Lower leg skin (tissue), 3 donors: ENCODE measurements around the gene OR2A2.

Experiments used
- POLR2A ChIP-seq, 2 donors: fragments of 450-650 bp; IDR thresholded peaks; one replicate each; pipeline ENCODE4 v1.6.1; 2016 to 2017; ENCODE audit warnings: antibody characterized with exemption in 2 of 2, mild to moderate bottlenecking in 1 of 2, moderate library complexity in 1 of 2
- TF ChIP-seq, protein P1 (sequence below), 3 donors: fragments of 450-650 bp; IDR thresholded peaks; one replicate each; pipeline ENCODE4 v1.5.1; 2016; ENCODE audit warnings: antibody characterized with exemption in 3 of 3, mild to moderate bottlenecking in 3 of 3, moderate library complexity in 2 of 3

DNA sequence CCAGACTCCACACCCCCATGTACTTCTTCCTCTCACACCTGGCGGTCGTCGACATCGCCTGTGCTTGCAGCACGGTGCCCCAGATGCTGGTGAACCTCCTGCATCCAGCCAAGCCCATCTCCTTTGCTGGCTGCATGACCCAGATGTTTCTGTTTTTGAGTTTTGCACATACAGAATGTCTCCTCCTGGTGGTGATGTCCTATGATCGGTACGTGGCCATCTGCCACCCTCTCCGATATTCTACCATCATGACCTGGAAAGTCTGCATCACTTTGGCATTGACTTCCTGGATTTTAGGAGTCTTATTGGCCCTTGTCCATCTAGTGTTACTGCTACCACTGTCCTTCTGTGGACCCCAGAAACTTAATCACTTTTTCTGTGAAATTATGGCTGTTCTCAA lies 35.0 kb upstream of the OR2A2 start:
- TF ChIP-seq, protein P1, sequence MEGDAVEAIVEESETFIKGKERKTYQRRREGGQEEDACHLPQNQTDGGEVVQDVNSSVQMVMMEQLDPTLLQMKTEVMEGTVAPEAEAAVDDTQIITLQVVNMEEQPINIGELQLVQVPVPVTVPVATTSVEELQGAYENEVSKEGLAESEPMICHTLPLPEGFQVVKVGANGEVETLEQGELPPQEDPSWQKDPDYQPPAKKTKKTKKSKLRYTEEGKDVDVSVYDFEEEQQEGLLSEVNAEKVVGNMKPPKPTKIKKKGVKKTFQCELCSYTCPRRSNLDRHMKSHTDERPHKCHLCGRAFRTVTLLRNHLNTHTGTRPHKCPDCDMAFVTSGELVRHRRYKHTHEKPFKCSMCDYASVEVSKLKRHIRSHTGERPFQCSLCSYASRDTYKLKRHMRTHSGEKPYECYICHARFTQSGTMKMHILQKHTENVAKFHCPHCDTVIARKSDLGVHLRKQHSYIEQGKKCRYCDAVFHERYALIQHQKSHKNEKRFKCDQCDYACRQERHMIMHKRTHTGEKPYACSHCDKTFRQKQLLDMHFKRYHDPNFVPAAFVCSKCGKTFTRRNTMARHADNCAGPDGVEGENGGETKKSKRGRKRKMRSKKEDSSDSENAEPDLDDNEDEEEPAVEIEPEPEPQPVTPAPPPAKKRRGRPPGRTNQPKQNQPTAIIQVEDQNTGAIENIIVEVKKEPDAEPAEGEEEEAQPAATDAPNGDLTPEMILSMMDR (IDR thresholded peaks at IDR 0.05): no peak
- no peak for TF ChIP-seq POLR2A (IDR thresholded peaks at IDR 0.05)
